Fibroblast of villous mesenchyme (primary cell): ENCODE measurements around the gene DUSP8. TPM values are rescaled to one million over a fixed set of nuclear protein-coding genes. Genes with fewer than 3 reads are reported as not detected.

Experiments used
- DNase-seq: peaks from one replicate; pipeline ENCODE4 v3.0.0-alpha.2; 2010; ENCODE audit warnings: low read depth
- H3K4me3 ChIP-seq: 2 replicates; pipeline ENCODE4 v1.5.1; 2011; ENCODE audit warnings: low read depth, mild to moderate bottlenecking, low read length
- total RNA-seq: library from RNA; depleted of rRNA; stranded (reverse); fragments of >200 nt; gene quantifications from 2 replicates; pipeline ENCODE4 v1.2.3, GENCODE V29; 2012
- TF ChIP-seq, protein P1 (sequence below): IDR thresholded peaks from 2 replicates; pipeline ENCODE4 v1.5.1; 2012; ENCODE audit warnings: low read depth, mild to moderate bottlenecking, low read length; ENCODE audit not compliant: insufficient read depth

DUSP8 gene
- total RNA-seq, 1 donor, result 0.86 TPM

DNA sequence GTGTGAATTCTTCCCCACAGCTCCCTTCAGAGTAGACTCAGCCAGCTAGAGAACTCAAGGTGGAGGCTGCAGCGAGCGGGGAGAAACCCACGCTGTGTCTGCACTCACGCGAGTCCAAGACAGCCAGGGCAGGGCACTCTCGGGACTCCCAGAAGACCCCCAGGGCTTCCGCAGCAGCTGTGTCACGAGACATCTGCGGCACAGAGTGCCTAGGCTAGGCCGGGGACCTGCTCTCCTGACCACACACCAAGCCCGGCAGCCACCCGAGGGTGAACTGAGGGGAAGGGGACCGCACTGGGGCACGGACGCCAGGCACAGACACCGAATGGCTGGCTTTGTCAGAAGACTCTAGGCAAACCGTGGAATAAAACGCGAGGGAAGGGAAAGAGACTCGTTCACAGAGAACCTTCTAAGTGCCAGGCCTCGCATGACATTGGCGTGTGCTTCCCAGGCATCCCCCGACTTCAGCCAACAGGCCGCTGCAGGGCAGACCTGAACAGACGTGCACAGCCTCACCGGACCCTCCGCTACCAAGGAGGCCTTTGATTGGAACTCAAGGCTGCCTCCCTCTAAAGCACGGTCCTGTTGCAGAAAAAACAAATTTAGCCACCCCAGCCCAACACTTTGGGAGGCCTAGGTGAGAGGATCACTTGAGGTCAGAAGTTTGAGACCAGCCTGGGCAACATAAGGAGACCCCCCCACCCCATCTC is 67.3 kb downstream of the DUSP8 start:
- H3K4me3 ChIP-seq, result no peak overlapping the region
- TF ChIP-seq, protein P1, sequence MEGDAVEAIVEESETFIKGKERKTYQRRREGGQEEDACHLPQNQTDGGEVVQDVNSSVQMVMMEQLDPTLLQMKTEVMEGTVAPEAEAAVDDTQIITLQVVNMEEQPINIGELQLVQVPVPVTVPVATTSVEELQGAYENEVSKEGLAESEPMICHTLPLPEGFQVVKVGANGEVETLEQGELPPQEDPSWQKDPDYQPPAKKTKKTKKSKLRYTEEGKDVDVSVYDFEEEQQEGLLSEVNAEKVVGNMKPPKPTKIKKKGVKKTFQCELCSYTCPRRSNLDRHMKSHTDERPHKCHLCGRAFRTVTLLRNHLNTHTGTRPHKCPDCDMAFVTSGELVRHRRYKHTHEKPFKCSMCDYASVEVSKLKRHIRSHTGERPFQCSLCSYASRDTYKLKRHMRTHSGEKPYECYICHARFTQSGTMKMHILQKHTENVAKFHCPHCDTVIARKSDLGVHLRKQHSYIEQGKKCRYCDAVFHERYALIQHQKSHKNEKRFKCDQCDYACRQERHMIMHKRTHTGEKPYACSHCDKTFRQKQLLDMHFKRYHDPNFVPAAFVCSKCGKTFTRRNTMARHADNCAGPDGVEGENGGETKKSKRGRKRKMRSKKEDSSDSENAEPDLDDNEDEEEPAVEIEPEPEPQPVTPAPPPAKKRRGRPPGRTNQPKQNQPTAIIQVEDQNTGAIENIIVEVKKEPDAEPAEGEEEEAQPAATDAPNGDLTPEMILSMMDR, result no peak
- no peak for DNase-seq

DNA sequence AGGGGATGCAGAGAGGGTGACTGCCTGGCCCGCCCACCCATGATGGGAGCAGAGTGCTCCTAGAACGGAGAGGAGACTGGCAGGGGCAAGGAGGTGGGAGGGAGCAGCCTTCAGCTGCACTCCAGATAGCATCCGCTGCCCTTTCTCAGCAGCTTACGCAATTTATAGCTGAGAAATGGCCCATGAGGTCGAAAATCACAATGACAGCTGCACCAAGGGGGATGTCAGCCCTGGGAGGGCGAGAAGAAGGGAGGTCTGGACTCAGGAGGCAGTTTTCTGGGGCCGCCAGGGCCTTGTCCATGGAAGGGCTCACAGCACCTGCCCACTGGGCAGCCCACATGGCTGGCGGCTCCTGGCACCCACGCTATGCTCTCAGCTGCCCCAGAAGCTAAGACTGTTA is 67.9 kb downstream of the DUSP8 start:
- no peak for DNase-seq
- no peak overlapping the region for H3K4me3 ChIP-seq
- TF ChIP-seq, protein P1, result no peak

Other genes with a start within 250 kb of the DUSP8 start
- gene BRSK2, start 182.3 kb downstream of the DUSP8 start, total RNA-seq, result under 0.01 TPM in 2 replicates
- 16.1 and 16.8 TPM in 2 replicates for gene MOB2, start 85.5 kb downstream of the DUSP8 start, total RNA-seq
- not detected in 2 replicates for gene KRTAP5-1, start 13.0 kb upstream of the DUSP8 start, total RNA-seq
- gene KRTAP5-2, start 26.0 kb upstream of the DUSP8 start, total RNA-seq, result not detected in 2 replicates
- gene KRTAP5-3, start 36.2 kb upstream of the DUSP8 start, total RNA-seq, result not detected in 2 replicates
- gene KRTAP5-4, start 49.9 kb upstream of the DUSP8 start, total RNA-seq, result not detected in 2 replicates
- gene KRTAP5-5, start 57.5 kb upstream of the DUSP8 start, total RNA-seq, result not detected in 2 replicates
- gene KRTAP5-6, start 124.9 kb upstream of the DUSP8 start, total RNA-seq, result not detected in 2 replicates
- gene IFITM10, start 178.3 kb upstream of the DUSP8 start, total RNA-seq, result 0.32 and 0.43 TPM in 2 replicates
- gene CTSD, start 191.7 kb upstream of the DUSP8 start, total RNA-seq, result 63.9 and 84.1 TPM in 2 replicates